HepG2 (cell line): ENCODE data around the gene PSMC3IP. TPM values are rescaled to one million over a fixed set of nuclear protein-coding genes. Genes with fewer than 3 reads are reported as not detected.
"Not testable (repeated sequence)": the region's sequence is repeated elsewhere in the genome, so short reads cannot be mapped to it uniquely, and the experiment has no call there.

Experiments
- ATAC-seq: fragments of 200-7000 bp; cut with Tn5 transposase; 3 replicates; pipeline ENCODE4 v1.9.1; 2020; ENCODE audit warnings: mild to moderate bottlenecking, moderate library complexity
- BruUV-seq: library from RNA; stranded (reverse); fragments of 400-500 nt; replicated peaks from 2 replicates; lab custom pipeline; 2021; lab: Mats Ljungman, UMichigan
- CTCF ChIA-PET: fragments of 300-600 bp; formaldehyde crosslinking; extraction: SDS; loops from one replicate; lab custom pipeline; 2021; ENCODE audit warnings: low total read pairs, inconsistent platforms, low intra/inter-chr PET ratio; lab: Yijun Ruan, JAX
- POLR2A ChIA-PET: fragments of 350-600 bp; sonication (Branson Sonifier 250); formaldehyde crosslinking; loops from one replicate; lab custom pipeline; 2020; ENCODE audit warnings: antibody characterized with exemption, inconsistent platforms; lab: Yijun Ruan, JAX
- DNase-seq: peaks from one replicate; pipeline ENCODE4 v3.0.0-alpha.2; 2015; ENCODE audit warnings: low spot score
- FAIRE-seq: peaks from 3 replicates; lab custom pipeline; 2011; peaks lifted over from hg19 to GRCh38; lab: Jason Lieb, UNC
- H2AFZ ChIP-seq: one replicate; pipeline ENCODE4 v1.6.1; 2011; ENCODE audit warnings: low read length, inconsistent platforms
- H3K27ac ChIP-seq: fragments of 300-600 bp; 3 replicates; pipeline ENCODE4 v1.8.0; 2011; ENCODE audit warnings: mixed run types, mild to moderate bottlenecking, mixed read lengths, low read length, inconsistent platforms; ENCODE audit not compliant: insufficient read depth; ENCODE audit errors: extremely low read length
- H3K27me3 ChIP-seq, 2 experiments: fragments of 200-600 bp in 1 of 2; 2 replicates in 1 of 2; 3 replicates in 1 of 2; pipeline versions ENCODE4 v1.6.0 to v1.8.0; 2011; ENCODE audit warnings: low read length in 2 of 2, mild to moderate bottlenecking in 2 of 2, moderate library complexity in 2 of 2, inconsistent platforms in 1 of 2; ENCODE audit not compliant: insufficient read depth in 2 of 2, control insufficient read depth in 1 of 2
- H3K36me3 ChIP-seq, 2 experiments: fragments of 200-600 bp in 1 of 2; replicated peaks in 1 of 2; 2 replicates in 1 of 2; 3 replicates in 1 of 2; pipeline versions ENCODE4 v1.5.1 to v1.8.0; 2011; ENCODE audit warnings: low read length in 2 of 2, inconsistent platforms in 1 of 2; ENCODE audit not compliant: insufficient read depth in 2 of 2, control insufficient read depth in 1 of 2
- H3K4me1 ChIP-seq: 2 replicates; pipeline ENCODE4 v1.5.1; 2012; ENCODE audit warnings: low read length, inconsistent platforms; ENCODE audit not compliant: insufficient read depth
- H3K4me2 ChIP-seq: 2 replicates; pipeline ENCODE4 v1.6.0; 2011; ENCODE audit warnings: low read depth, low read length, inconsistent platforms
- H3K4me3 ChIP-seq, 3 experiments: fragments of 200-600 bp in 1 of 3; sonication (generic), shearing (Covaris generic) in 1 of 3; replicated peaks in 1 of 3; 2 replicates each; pipeline ENCODE4 v1.5.1; 2011 to 2016; ENCODE audit warnings: low read length in 3 of 3, inconsistent platforms in 2 of 3, low read depth in 2 of 3, mild to moderate bottlenecking in 2 of 3, control low read depth in 1 of 3, mixed read lengths in 1 of 3; ENCODE audit not compliant: insufficient read depth in 1 of 3
- H3K79me2 ChIP-seq: one replicate; pipeline ENCODE4 v1.6.1; 2011; ENCODE audit warnings: low read length, inconsistent platforms; ENCODE audit not compliant: insufficient read depth
- H3K9ac ChIP-seq: 2 replicates; pipeline ENCODE4 v1.6.0; 2011; ENCODE audit warnings: mild to moderate bottlenecking, low read depth, low read length, inconsistent platforms; ENCODE audit not compliant: insufficient read depth
- H3K9me3 ChIP-seq: 2 replicates; pipeline ENCODE4 v1.5.1; 2012; ENCODE audit warnings: mild to moderate bottlenecking, low read length
- H4K20me1 ChIP-seq: 2 replicates; pipeline ENCODE4 v1.6.0; 2011; ENCODE audit warnings: inconsistent platforms, mild to moderate bottlenecking, low read length, moderate library complexity; ENCODE audit not compliant: insufficient read depth
- GPBP1L1 ChIP-seq: sonication (generic); formaldehyde crosslinking; IDR thresholded peaks from 2 replicates; pipeline ENCODE4 v1.5.0; 2020; ENCODE audit warnings: mild to moderate bottlenecking, missing genetic modification reagents
- ISL2 ChIP-seq: sonication (generic); formaldehyde crosslinking; IDR thresholded peaks from 2 replicates; pipeline ENCODE4 v1.5.0; 2020; ENCODE audit warnings: missing genetic modification reagents
- ZNF121 ChIP-seq: sonication (generic); formaldehyde crosslinking; IDR thresholded peaks from 2 replicates; pipeline ENCODE4 v1.5.0; 2020; ENCODE audit warnings: mild to moderate bottlenecking, missing genetic modification reagents
- ZNF770 ChIP-seq: sonication (generic); formaldehyde crosslinking; IDR thresholded peaks from 2 replicates; pipeline ENCODE4 v1.5.0; 2020; ENCODE audit warnings: mild to moderate bottlenecking, missing genetic modification reagents
- WGBS: methylation state at CpG from one replicate; pipeline ENCODE4 v1.1.6; 2017; ENCODE audit warnings: low lambda C conversion rate; 5-methylcytosine and 5-hydroxymethylcytosine counted together
- in situ Hi-C: cut with HindIII; loops from 2 replicates; pipeline ENCODE4 v1.10.0; 2017; ENCODE audit warnings: low pct_unique_long_range_greater_than_20kb; ENCODE audit not compliant: extremely low pct_ligation_motif_present
- intact Hi-C: fragments of 100-400 bp; cut with micrococcal nuclease; formaldehyde crosslinking; loops from one replicate; pipeline ENCODE4 v1.10.0; 2022; ENCODE audit not compliant: unreplicated experiment
- polyA plus RNA-seq, 8 experiments: library from polyadenylated mRNA; depleted of rRNA in 3 of 8; stranded (reverse) in 7 of 8; unstranded in 1 of 8; fragments of >200 nt; fragmentation: Illumina TruSeq in 4 of 8; extraction: Trizol in 4 of 8; gene quantifications; 2 replicates each; pipeline versions ENCODE4 v1.2.1 to v1.2.3, GENCODE V29; 2011 to 2016; ENCODE audit warnings: low read depth in 4 of 8, missing spikeins in 1 of 8, mixed read lengths in 1 of 8; ENCODE audit not compliant: insufficient read depth in 1 of 8
- total RNA-seq, 5 experiments: library from RNA; depleted of rRNA; stranded (reverse); fragments of >200 nt; fragmentation: Illumina TruSeq; extraction: Trizol; gene quantifications; 2 replicates each; pipeline ENCODE4 v1.2.3, GENCODE V29; 2016; ENCODE audit warnings: low read depth in 1 of 5

PSMC3IP gene
- total and polyA plus RNA-seq, 2 of the 13 experiments (the other 11 are each of a cell fraction or from before 2014, with no cell fraction given), result 6.5 to 22.4 TPM

GRCh38 chr17:42623271-42623670 lies 45.7 kb upstream of the PSMC3IP start (continued):
- TF ChIP-seq ISL2, result no peak
- TF ChIP-seq GPBP1L1, result no peak

GRCh38 chr17:42621987-42622386 lies 44.5 kb upstream of the PSMC3IP start:
- BruUV-seq, H3K9ac ChIP-seq, H3K27me3 ChIP-seq, H3K27ac ChIP-seq, CTCF ChIA-PET, FAIRE-seq, H3K4me3 ChIP-seq, H3K79me2 ChIP-seq, DNase-seq, ATAC-seq, H3K36me3 ChIP-seq, intact Hi-C loops, H4K20me1 ChIP-seq, in situ Hi-C loops, H3K9me3 ChIP-seq, H2AFZ ChIP-seq, H3K4me2 ChIP-seq: not testable (repeated sequence)
- POLR2A ChIA-PET, result interaction anchor here (1.3 kb wide), 1 partner anchor 13 kb away, joined by 4 read pairs; the partner anchor contains the start of genes RETREG3 and TUBG1
- WGBS, result 53% methylated on average over 3 of the region's 3 CpGs
- H3K4me1 ChIP-seq, result peaks cover 36% of the 10 kb centered on the region
- TF ChIP-seq ZNF770 (CRISPR knock-in tag), result peak; percentile 81
- TF ChIP-seq ZNF121 (CRISPR knock-in tag), result peak; percentile 81
